ENCODE data around the gene ACKR4.

ACKR4 gene

DNA sequence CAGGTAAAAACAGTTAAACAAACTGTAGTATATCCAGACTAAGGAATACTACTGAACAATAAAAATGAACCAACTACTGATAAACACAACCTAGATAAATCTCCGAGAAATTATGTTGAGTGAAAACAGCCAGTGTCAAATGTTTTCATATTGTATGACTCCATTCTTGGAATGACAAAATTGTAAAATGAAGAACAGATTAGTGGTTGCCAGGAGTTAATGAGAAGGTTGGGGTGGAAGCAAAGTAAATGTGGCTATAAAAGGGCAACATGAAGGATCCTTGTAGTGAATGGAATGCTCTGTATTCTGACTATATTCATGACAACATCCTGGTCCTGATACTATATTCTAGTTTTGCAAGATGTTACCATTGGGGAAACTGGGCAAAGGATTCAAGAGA is 27.5 kb upstream of the ACKR4 start:
- TF ChIP-seq CTCF (conservative IDR thresholded peaks at IDR 0.05) = no peak
- H3K27ac ChIP-seq = no peak overlapping the region

- no peak for TF ChIP-seq CTCF (conservative IDR thresholded peaks at IDR 0.05)
- H3K27ac ChIP-seq = no peak overlapping the region
Measured at GRCh38 chr3:132570016-132570415, 27.1 kb upstream of the ACKR4 start.

- no peak for TF ChIP-seq CTCF (conservative IDR thresholded peaks at IDR 0.05)
- no peak overlapping the region for H3K27ac ChIP-seq
Measured at GRCh38 chr3:132573797-132574211, 23.3 kb upstream of the ACKR4 start.

DNA sequence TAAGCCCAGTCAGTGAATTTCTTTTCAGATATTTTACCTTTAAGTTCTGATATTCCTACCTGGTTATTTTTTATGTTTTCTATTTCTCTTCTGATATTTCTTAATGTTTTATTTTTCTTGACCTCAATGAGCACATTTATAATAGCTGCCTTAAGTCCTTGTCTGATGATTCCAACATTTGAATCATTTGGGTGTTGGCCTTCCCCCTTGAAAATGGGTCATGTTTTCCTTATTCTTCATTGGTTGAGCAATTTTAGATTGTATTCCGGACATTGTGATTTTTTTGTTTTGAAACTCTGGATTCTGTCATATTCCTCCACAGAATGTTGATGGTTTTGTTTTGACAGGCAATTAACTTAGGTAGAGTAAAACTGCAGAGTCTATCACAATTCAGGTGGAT is 9.7 kb upstream of the ACKR4 start:
- H3K27ac ChIP-seq = no peak overlapping the region
- no peak for TF ChIP-seq CTCF (conservative IDR thresholded peaks at IDR 0.05)

GRCh38 chr3:132592216-132592615 is 4.9 kb upstream of the ACKR4 start:
- no peak for TF ChIP-seq CTCF (conservative IDR thresholded peaks at IDR 0.05)
- H3K27ac ChIP-seq = no peak overlapping the region

GRCh38 chr3:132593241-132593946 is 3.7 kb upstream of the ACKR4 start:
- H3K27ac ChIP-seq = no peak overlapping the region
- TF ChIP-seq CTCF (conservative IDR thresholded peaks at IDR 0.05) = no peak

GRCh38 chr3:132593947-132594323 is 3.1 kb upstream of the ACKR4 start:
- no peak for TF ChIP-seq CTCF (conservative IDR thresholded peaks at IDR 0.05)
- H3K27ac ChIP-seq = no peak overlapping the region
